Loucy (cell line): ENCODE measurements around the gene PINK1.

ENCODE experiments used
- H2AFZ ChIP-seq: fragments of 200-600 bp; sonication (generic); 2 replicates; pipeline ENCODE4 v1.6.0; 2016; ENCODE audit warnings: antibody characterized with exemption, mild to moderate bottlenecking, low read length, moderate library complexity
- H3F3A ChIP-seq: fragments of 200-600 bp; 2 replicates; pipeline ENCODE4 v1.6.0; 2016; ENCODE audit warnings: antibody characterized with exemption, low read depth, mild to moderate bottlenecking
- H3K27me3 ChIP-seq: fragments of 200-600 bp; sonication (generic); 2 replicates; pipeline ENCODE4 v1.6.1; 2014; ENCODE audit warnings: low read length, mild to moderate bottlenecking; ENCODE audit not compliant: insufficient read depth, poor library complexity, severe bottlenecking
- H3K36me3 ChIP-seq: fragments of 200-600 bp; sonication (generic); 2 replicates; pipeline ENCODE4 v1.6.1; 2016; ENCODE audit warnings: low read length; ENCODE audit not compliant: insufficient read depth
- H3K4me1 ChIP-seq: fragments of 200-600 bp; sonication (generic); 2 replicates; pipeline ENCODE4 v1.5.1; 2014; ENCODE audit warnings: low read length, mild to moderate bottlenecking; ENCODE audit not compliant: insufficient read depth, poor library complexity, severe bottlenecking
- H3K4me2 ChIP-seq: fragments of 200-600 bp; sonication (generic); 2 replicates; pipeline ENCODE4 v1.6.0; 2014; ENCODE audit warnings: antibody characterized with exemption, low read length, low read depth, mild to moderate bottlenecking; ENCODE audit not compliant: poor library complexity, severe bottlenecking
- H3K4me3 ChIP-seq: fragments of 200-600 bp; sonication (generic); 2 replicates; pipeline ENCODE4 v1.5.1; 2014; ENCODE audit warnings: low read length, mild to moderate bottlenecking, mixed read lengths; ENCODE audit not compliant: poor library complexity, severe bottlenecking
- H3K79me2 ChIP-seq: fragments of 200-600 bp; sonication (generic); 2 replicates; pipeline ENCODE4 v1.6.1; 2014; ENCODE audit warnings: low read length; ENCODE audit not compliant: insufficient read depth
- H3K9ac ChIP-seq: fragments of 200-600 bp; sonication (generic); 2 replicates; pipeline ENCODE4 v1.6.0; 2014; ENCODE audit warnings: mild to moderate bottlenecking, low read depth, low read length, moderate library complexity; ENCODE audit not compliant: poor library complexity, severe bottlenecking
- H3K9me2 ChIP-seq: fragments of 200-600 bp; sonication (generic); replicated peaks from 2 replicates; pipeline ENCODE4 v1.6.1; 2016; ENCODE audit warnings: low read depth, low read length, mixed read lengths
- H3K9me3 ChIP-seq: fragments of 200-600 bp; sonication (generic); 2 replicates; pipeline ENCODE4 v1.6.1; 2014; ENCODE audit warnings: mild to moderate bottlenecking, antibody characterized with exemption, low read length, low read depth; ENCODE audit not compliant: insufficient read depth
- H4K20me1 ChIP-seq: fragments of 200-600 bp; sonication (generic); 2 replicates; pipeline ENCODE4 v1.6.0; 2014; ENCODE audit warnings: antibody characterized with exemption, low read length, mild to moderate bottlenecking; ENCODE audit not compliant: insufficient read depth, poor library complexity, severe bottlenecking
- EZH2phosphoT487 ChIP-seq: fragments of 200-600 bp; IDR thresholded peaks from 2 replicates; pipeline ENCODE4 v1.6.1; 2018; ENCODE audit warnings: antibody characterized with exemption, mild to moderate bottlenecking, moderate library complexity, borderline replicate concordance
- TF ChIP-seq, protein P1 (sequence below): fragments of 200-600 bp; sonication (generic); conservative IDR thresholded peaks from 2 replicates; pipeline ENCODE4 v1.5.1; 2014; ENCODE audit warnings: mild to moderate bottlenecking, antibody characterized with exemption, low read length

The PINK1 gene

DNA sequence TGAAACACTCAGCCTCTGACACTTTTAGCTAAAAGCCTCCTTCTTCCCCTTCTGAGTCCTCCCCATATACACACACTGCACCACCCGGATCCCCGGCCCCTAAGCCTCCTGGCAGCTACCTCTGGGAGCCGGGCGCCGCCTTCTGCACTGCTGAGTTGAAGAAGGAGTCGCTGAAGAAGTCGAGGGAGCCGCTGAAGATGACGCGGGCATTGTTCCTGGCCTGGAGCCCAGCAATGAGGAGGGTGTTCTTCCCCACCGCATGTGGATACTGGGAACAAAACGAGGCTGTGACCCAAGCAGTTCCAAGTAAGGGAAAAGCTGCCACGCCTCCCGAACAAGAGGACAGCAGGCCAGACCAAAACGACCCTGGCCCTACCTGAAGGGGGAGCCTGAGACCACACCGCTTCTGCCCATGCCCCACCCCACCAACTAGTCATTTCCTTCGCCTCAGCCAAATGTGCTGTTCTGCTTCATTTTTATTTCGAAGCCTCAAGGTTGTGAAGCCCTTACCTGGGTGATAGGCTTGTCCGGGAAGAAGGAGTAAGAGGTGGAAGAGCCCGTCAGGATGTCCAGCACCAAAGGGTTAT, 20.9 kb downstream of the PINK1 start:
- Histone ChIP-seq H3K9me2 (no peaks in the 10 kb centered on the region), H3K79me2 (peaks cover 36% of the 10 kb centered on the region), H3K36me3 (peaks cover 82% of the 10 kb centered on the region; the same call in 1 of the 2 replicates), H3K4me1 (peaks cover 8% of the 10 kb centered on the region), H3K4me3 (no peak overlapping the region), H3K27me3 (no peaks in the 10 kb centered on the region), H3K9ac (no peak overlapping the region), H4K20me1 (peaks cover 39% of the 10 kb centered on the region), H2AFZ (no peak overlapping the region), H3K9me3 (no peaks in the 10 kb centered on the region), H3F3A (no peaks in the 10 kb centered on the region), H3K4me2 (no peak overlapping the region)
- no peak for TF ChIP-seq EZH2phosphoT487
- TF ChIP-seq, protein P1, sequence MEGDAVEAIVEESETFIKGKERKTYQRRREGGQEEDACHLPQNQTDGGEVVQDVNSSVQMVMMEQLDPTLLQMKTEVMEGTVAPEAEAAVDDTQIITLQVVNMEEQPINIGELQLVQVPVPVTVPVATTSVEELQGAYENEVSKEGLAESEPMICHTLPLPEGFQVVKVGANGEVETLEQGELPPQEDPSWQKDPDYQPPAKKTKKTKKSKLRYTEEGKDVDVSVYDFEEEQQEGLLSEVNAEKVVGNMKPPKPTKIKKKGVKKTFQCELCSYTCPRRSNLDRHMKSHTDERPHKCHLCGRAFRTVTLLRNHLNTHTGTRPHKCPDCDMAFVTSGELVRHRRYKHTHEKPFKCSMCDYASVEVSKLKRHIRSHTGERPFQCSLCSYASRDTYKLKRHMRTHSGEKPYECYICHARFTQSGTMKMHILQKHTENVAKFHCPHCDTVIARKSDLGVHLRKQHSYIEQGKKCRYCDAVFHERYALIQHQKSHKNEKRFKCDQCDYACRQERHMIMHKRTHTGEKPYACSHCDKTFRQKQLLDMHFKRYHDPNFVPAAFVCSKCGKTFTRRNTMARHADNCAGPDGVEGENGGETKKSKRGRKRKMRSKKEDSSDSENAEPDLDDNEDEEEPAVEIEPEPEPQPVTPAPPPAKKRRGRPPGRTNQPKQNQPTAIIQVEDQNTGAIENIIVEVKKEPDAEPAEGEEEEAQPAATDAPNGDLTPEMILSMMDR: 0 out of 2 replicates have a peak, but pooled peaks have one; percentile 15

DNA sequence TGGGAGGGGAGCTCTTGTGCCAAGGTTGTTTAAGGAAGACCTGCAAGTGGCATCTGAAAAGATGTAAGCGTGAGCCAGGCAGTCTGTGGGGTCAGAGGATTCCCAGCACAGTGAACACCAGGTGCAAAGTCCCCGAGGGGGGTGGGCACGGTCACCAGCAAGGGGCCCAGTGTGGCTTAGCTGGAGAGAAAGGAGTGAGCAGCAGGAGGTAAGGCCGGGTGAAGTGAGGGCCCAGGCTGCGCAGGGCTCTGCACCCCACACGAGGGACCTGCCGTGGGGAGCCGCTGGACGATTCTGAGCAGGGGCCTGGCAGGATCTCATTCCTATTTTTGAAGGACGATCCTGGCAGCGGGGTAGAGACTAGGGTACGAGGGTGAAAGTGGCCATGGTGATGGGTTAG, 23.8 kb downstream of the PINK1 start:
- H3K4me1 ChIP-seq: peaks cover 23% of the 10 kb centered on the region
- no peak for TF ChIP-seq EZH2phosphoT487
- TF ChIP-seq, protein P1: no peak
- no peaks in the 10 kb centered on the region for H3K9me2 ChIP-seq
- H4K20me1 ChIP-seq: peaks cover 58% of the 10 kb centered on the region
- H3K4me3 ChIP-seq: no peak overlapping the region
- no peaks in the 10 kb centered on the region for H3F3A ChIP-seq
- H3K9me3 ChIP-seq: no peaks in the 10 kb centered on the region
- H3K9ac ChIP-seq: no peak overlapping the region
- no peak overlapping the region for H2AFZ ChIP-seq
- peaks cover 61% of the 10 kb centered on the region; the same call in 1 of the 2 replicates for H3K36me3 ChIP-seq
- H3K27me3 ChIP-seq: no peaks in the 10 kb centered on the region
- H3K79me2 ChIP-seq: peaks cover 60% of the 10 kb centered on the region
- H3K4me2 ChIP-seq: peak overlapping the region; percentile 98

DNA sequence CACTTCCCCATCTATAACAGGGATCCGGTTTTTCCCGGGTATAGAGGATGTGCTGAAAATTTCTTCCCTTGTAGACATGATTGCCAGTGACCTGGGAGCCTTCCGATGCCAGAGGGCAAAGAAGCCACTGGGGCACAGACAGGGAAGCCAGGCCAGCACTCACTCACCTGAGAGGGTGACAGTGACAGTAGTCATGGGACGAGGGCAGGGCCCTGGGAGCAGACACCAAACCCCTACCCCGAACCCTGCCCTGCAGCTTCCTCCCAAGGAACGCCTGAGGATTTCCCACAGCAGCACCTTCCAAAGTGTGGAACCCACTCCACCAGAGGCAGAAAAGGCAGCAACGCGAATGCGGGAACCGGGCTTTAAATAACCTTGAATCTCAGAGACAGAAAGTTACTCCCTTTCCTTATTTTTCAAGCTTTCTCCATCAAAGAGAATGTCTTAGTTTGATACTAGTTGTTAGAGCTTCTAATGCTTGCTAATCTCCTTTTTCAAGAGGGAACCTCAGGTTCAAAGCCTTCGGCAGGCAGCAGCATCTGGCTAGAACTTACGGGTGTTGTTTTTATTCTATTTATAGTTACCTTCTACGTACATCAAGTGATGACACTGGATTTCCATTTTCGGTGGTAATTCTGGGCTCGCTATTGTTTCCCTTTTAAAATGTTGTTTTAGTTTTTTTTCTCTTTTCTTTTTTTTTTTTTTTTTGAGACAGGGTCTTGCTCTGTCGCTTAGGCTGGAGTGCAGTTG, 25.1 kb downstream of the PINK1 start:
- Histone ChIP-seq H3F3A (no peaks in the 10 kb centered on the region), H3K9ac (peak overlapping the region; percentile 25), H4K20me1 (peaks cover 58% of the 10 kb centered on the region), H3K4me2 (peak overlapping the region; percentile 98), H3K27me3 (no peaks in the 10 kb centered on the region), H3K4me1 (peaks cover 29% of the 10 kb centered on the region), H3K4me3 (no peak overlapping the region), H2AFZ (no peak overlapping the region), H3K9me2 (no peaks in the 10 kb centered on the region), H3K79me2 (peaks cover 64% of the 10 kb centered on the region), H3K36me3 (peaks cover 48% of the 10 kb centered on the region; the same call in 1 of the 2 replicates), H3K9me3 (no peaks in the 10 kb centered on the region)
- no peak for TF ChIP-seq EZH2phosphoT487
- TF ChIP-seq, protein P1: no peak
